ENCODE data around the gene PUS3. TPM values are rescaled to one million over a fixed set of nuclear protein-coding genes. Genes with fewer than 3 reads are reported as not detected.

Gene PUS3
- total RNA-seq, 1 donor from 2014 or later = 14.3 TPM

GRCh38 chr11:125931668-125932067 lies 28.7 kb upstream of the PUS3 start:
- no peaks in the 10 kb centered on the region for H4K20me1 ChIP-seq (ENCODE audit: insufficient read depth, low read length)
- no peaks in the 10 kb centered on the region for H3K4me1 ChIP-seq (ENCODE audit: insufficient read depth, low read length)

DNA sequence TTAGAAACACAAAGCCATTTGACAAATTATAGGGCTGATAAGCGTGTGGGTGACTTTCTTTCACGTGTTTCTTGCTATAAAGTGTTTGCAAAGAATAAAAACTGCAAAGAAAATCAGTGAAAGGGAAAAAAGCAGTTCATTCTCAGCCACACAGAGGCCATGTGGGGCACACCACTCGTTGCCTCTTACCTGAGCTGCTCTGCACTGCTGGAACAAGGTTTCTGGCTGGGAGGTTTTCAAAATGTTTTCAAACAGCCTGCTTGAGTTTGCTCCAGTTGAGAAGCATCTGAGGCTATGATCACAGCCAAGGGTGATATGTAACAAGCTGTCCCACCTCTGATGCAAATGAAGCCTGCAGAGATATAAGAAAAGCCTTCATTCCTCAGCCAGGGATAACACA lies 28.1 kb upstream of the PUS3 start:
- Histone ChIP-seq H3K9me3 (ENCODE audit: insufficient read depth, low read depth, low read length) (no peaks in the 10 kb centered on the region), H3K79me2 (ENCODE audit: insufficient read depth, low read length) (no peaks in the 10 kb centered on the region), H3K9ac (ENCODE audit: low read length) (no peak overlapping the region), H3K36me3 (ENCODE audit: insufficient read depth, low read length) (no peaks in the 10 kb centered on the region), H3K27ac (ENCODE audit: low read depth, low read length) (no peak overlapping the region), H3K27me3 (ENCODE audit: insufficient read depth, low read length) (peaks cover 11% of the 10 kb centered on the region), H2AFZ (ENCODE audit: low read depth, low read length) (no peak overlapping the region), H3K4me3 (ENCODE audit: insufficient read depth, low read depth, low read length) (no peak overlapping the region), H4K20me1 (ENCODE audit: insufficient read depth, low read length) (no peaks in the 10 kb centered on the region), H3K4me2 (ENCODE audit: low read length) (no peak overlapping the region), H3K4me1 (ENCODE audit: insufficient read depth, low read length) (no peaks in the 10 kb centered on the region)
- no peak for TF ChIP-seq CTCF (IDR thresholded peaks at IDR 0.05; ENCODE audit: insufficient read depth, low read depth, low read length)
- H3K4me1 Mint-ChIP-seq (ENCODE audit: low read depth, unreplicated experiment) = peaks cover 2% of the 10 kb centered on the region
- FAIRE-seq (no peak), DNase-seq (ENCODE audit: low read depth) (no peak)
- no peaks in the 10 kb centered on the region for H3K9me3 Mint-ChIP-seq (ENCODE audit: unreplicated experiment)
- peaks cover 43% of the 10 kb centered on the region for H3K27me3 Mint-ChIP-seq (ENCODE audit: low read depth, unreplicated experiment)
- H3K36me3 Mint-ChIP-seq (ENCODE audit: low read depth, unreplicated experiment) = no peaks in the 10 kb centered on the region
- no peak overlapping the region for H3K27ac Mint-ChIP-seq (ENCODE audit: unreplicated experiment)
- no peak overlapping the region for H3K4me3 Mint-ChIP-seq (ENCODE audit: unreplicated experiment)

More at GRCh38 chr11:125931668-125932067, 28.7 kb upstream of the PUS3 start:
- DNase-seq (ENCODE audit: low read depth) (no peak), FAIRE-seq (no peak)
- H3K27me3 Mint-ChIP-seq (ENCODE audit: low read depth, unreplicated experiment) = peaks cover 39% of the 10 kb centered on the region
- H3K27ac ChIP-seq (ENCODE audit: low read depth, low read length) = no peak overlapping the region
- H3K9ac ChIP-seq (ENCODE audit: low read length) = no peak overlapping the region
- H3K9me3 ChIP-seq (ENCODE audit: insufficient read depth, low read depth, low read length) = no peaks in the 10 kb centered on the region
- H3K27me3 ChIP-seq (ENCODE audit: insufficient read depth, low read length) = peaks cover 11% of the 10 kb centered on the region
- TF ChIP-seq EZH2 (IDR thresholded peaks at IDR 0.05; ENCODE audit: insufficient read depth, low read length) (no peak), CTCF (IDR thresholded peaks at IDR 0.05; ENCODE audit: insufficient read depth, low read depth, low read length) (no peak)
- no peaks in the 10 kb centered on the region for H3K36me3 Mint-ChIP-seq (ENCODE audit: low read depth, unreplicated experiment)
- H3K9me3 Mint-ChIP-seq (ENCODE audit: unreplicated experiment) = no peaks in the 10 kb centered on the region
- no peak overlapping the region for H3K4me3 Mint-ChIP-seq (ENCODE audit: unreplicated experiment)
- H3K79me2 ChIP-seq (ENCODE audit: insufficient read depth, low read length) = no peaks in the 10 kb centered on the region
- H3K4me1 Mint-ChIP-seq (ENCODE audit: low read depth, unreplicated experiment) = peaks cover 2% of the 10 kb centered on the region
- no peaks in the 10 kb centered on the region for H3K36me3 ChIP-seq (ENCODE audit: insufficient read depth, low read length)
- no peak overlapping the region for H3K4me2 ChIP-seq (ENCODE audit: low read length)
- no peak overlapping the region for H3K27ac Mint-ChIP-seq (ENCODE audit: unreplicated experiment)
- no peak overlapping the region for H2AFZ ChIP-seq (ENCODE audit: low read depth, low read length)
- H3K4me3 ChIP-seq (ENCODE audit: insufficient read depth, low read depth, low read length) = no peak overlapping the region

DNA sequence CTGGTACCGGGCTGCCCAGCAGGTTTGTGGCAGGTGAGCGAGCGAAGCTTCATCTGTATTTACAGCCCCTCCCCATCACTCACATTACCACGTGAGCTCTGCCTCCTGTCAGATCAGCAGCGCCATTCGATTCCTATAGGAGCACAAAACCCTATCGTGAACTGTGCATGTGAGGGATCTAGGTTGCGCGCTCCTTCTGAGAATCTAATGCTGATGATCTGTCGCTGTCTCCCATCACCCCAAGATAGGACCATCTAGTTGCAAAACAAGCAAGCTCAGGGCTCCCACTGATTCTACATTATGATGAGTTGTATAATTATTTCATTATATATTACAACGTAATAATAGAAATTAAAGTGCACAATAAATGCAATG lies 27.1 kb upstream of the PUS3 start:
- peaks cover 11% of the 10 kb centered on the region for H3K27me3 ChIP-seq (ENCODE audit: insufficient read depth, low read length)
- H3K4me1 Mint-ChIP-seq (ENCODE audit: low read depth, unreplicated experiment) = peaks cover 6% of the 10 kb centered on the region
- no peaks in the 10 kb centered on the region for H3K79me2 ChIP-seq (ENCODE audit: insufficient read depth, low read length)
- FAIRE-seq (no peak), DNase-seq (ENCODE audit: low read depth) (no peak)
- no peak overlapping the region for H3K4me3 ChIP-seq (ENCODE audit: insufficient read depth, low read depth, low read length)
- no peaks in the 10 kb centered on the region for H3K36me3 Mint-ChIP-seq (ENCODE audit: low read depth, unreplicated experiment)
- H3K36me3 ChIP-seq (ENCODE audit: insufficient read depth, low read length) = no peaks in the 10 kb centered on the region
- no peak overlapping the region for H3K4me3 Mint-ChIP-seq (ENCODE audit: unreplicated experiment)
- no peaks in the 10 kb centered on the region for H3K9me3 Mint-ChIP-seq (ENCODE audit: unreplicated experiment)
- H3K27ac Mint-ChIP-seq (ENCODE audit: unreplicated experiment) = no peak overlapping the region
- no peak overlapping the region for H2AFZ ChIP-seq (ENCODE audit: low read depth, low read length)
- H3K4me2 ChIP-seq (ENCODE audit: low read length) = no peak overlapping the region
- H4K20me1 ChIP-seq (ENCODE audit: insufficient read depth, low read length) = no peaks in the 10 kb centered on the region
- TF ChIP-seq CTCF (IDR thresholded peaks at IDR 0.05; ENCODE audit: insufficient read depth, low read depth, low read length) (no peak), EZH2 (IDR thresholded peaks at IDR 0.05; ENCODE audit: insufficient read depth, low read length) (no peak)
- no peak overlapping the region for H3K27ac ChIP-seq (ENCODE audit: low read depth, low read length)
- no peaks in the 10 kb centered on the region for H3K4me1 ChIP-seq (ENCODE audit: insufficient read depth, low read length)
- no peak overlapping the region for H3K9ac ChIP-seq (ENCODE audit: low read length)
- peaks cover 43% of the 10 kb centered on the region for H3K27me3 Mint-ChIP-seq (ENCODE audit: low read depth, unreplicated experiment)
- H3K9me3 ChIP-seq (ENCODE audit: insufficient read depth, low read depth, low read length) = no peaks in the 10 kb centered on the region

Data from astrocyte (in vitro differentiated cells and primary cell).